ENCODE measurements around the gene TMEM151B. TPM values are rescaled to one million over a fixed set of nuclear protein-coding genes. Genes with fewer than 3 reads are reported as not detected.

TMEM151B gene
- total and polyA plus RNA-seq, 9 of the 15 experiments (the other 6 are each of a cell fraction or from before 2014, with no cell fraction given): not detected

DNA sequence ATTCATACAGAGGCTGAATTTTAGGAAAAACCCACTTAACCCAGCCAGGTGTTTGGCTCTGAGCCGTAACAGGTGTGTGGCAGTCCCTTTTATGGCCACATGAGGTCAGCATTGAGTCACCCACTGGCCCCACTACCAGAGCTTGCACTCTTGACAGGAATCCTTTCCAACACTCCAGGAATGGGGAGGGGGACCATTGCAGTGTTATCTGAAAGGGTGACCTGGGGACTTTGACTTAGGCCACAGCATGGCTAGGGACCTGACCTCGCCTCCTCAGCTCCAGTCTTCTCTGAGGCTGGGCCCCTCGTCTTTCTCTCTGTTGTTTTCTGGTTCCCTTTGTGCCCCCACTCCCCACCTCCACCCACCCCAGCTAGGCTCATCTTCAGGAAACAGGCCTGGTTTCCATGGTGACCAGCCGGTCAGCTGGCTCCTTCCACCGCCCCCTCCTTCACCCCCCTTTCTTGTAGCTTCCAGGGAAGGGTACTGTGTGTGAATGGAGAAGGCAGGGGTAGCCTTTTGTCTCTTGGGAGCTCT lies 2.1 kb upstream of the TMEM151B start (continued):
- no peak for TF ChIP-seq HOXB6 (CRISPR knock-in tag; IDR thresholded peaks at IDR 0.05; ENCODE audit: borderline replicate concordance)
- TF ChIP-seq BRD4 (IDR thresholded peaks at IDR 0.05): no peak
- 0 out of 2 replicates have a peak, but pooled peaks have one; percentile 8 for TF ChIP-seq JUN (IDR thresholded peaks at IDR 0.05; ENCODE audit: borderline replicate concordance, low read depth, low read length)
- TF ChIP-seq JUN (CRISPR knock-in tag; IDR thresholded peaks at IDR 0.05; ENCODE audit: borderline replicate concordance): no peak
- TF ChIP-seq NR4A1 (CRISPR knock-in tag; IDR thresholded peaks at IDR 0.05): no peak
- no peak for TF ChIP-seq NR4A1 (tag; IDR thresholded peaks at IDR 0.05)
- TF ChIP-seq NRF1 (conservative IDR thresholded peaks at IDR 0.05 in 1 of 2, IDR thresholded peaks at IDR 0.05 in 1 of 2): no peak
- TF ChIP-seq, protein P1, sequence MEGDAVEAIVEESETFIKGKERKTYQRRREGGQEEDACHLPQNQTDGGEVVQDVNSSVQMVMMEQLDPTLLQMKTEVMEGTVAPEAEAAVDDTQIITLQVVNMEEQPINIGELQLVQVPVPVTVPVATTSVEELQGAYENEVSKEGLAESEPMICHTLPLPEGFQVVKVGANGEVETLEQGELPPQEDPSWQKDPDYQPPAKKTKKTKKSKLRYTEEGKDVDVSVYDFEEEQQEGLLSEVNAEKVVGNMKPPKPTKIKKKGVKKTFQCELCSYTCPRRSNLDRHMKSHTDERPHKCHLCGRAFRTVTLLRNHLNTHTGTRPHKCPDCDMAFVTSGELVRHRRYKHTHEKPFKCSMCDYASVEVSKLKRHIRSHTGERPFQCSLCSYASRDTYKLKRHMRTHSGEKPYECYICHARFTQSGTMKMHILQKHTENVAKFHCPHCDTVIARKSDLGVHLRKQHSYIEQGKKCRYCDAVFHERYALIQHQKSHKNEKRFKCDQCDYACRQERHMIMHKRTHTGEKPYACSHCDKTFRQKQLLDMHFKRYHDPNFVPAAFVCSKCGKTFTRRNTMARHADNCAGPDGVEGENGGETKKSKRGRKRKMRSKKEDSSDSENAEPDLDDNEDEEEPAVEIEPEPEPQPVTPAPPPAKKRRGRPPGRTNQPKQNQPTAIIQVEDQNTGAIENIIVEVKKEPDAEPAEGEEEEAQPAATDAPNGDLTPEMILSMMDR (IDR thresholded peaks at IDR 0.05 in 2 of 3, conservative IDR thresholded peaks at IDR 0.05 in 1 of 3; ENCODE audit: insufficient read depth in 2 of 3, low read depth in 1 of 3, low read length in 3 of 3): peak; percentile 94 to 99 (median 97)
- TF ChIP-seq, protein P2, sequence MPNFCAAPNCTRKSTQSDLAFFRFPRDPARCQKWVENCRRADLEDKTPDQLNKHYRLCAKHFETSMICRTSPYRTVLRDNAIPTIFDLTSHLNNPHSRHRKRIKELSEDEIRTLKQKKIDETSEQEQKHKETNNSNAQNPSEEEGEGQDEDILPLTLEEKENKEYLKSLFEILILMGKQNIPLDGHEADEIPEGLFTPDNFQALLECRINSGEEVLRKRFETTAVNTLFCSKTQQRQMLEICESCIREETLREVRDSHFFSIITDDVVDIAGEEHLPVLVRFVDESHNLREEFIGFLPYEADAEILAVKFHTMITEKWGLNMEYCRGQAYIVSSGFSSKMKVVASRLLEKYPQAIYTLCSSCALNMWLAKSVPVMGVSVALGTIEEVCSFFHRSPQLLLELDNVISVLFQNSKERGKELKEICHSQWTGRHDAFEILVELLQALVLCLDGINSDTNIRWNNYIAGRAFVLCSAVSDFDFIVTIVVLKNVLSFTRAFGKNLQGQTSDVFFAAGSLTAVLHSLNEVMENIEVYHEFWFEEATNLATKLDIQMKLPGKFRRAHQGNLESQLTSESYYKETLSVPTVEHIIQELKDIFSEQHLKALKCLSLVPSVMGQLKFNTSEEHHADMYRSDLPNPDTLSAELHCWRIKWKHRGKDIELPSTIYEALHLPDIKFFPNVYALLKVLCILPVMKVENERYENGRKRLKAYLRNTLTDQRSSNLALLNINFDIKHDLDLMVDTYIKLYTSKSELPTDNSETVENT (CRISPR knock-in tag; IDR thresholded peaks at IDR 0.05): no peak
- TF ChIP-seq C11orf30 (IDR thresholded peaks at IDR 0.05; ENCODE audit: low read depth): no peak
- TF ChIP-seq SREBF2 (CRISPR knock-in tag; IDR thresholded peaks at IDR 0.05): no peak
- TF ChIP-seq STAG1 (CRISPR knock-in tag; IDR thresholded peaks at IDR 0.05; ENCODE audit: borderline replicate concordance): peak; percentile 72; the same call in 1 of the 2 replicates
- no peak for TF ChIP-seq MCM5 (IDR thresholded peaks at IDR 0.05; ENCODE audit: low read depth)
- no peak for TF ChIP-seq ARHGAP35 (IDR thresholded peaks at IDR 0.05; ENCODE audit: partially characterized antibody)
- TF ChIP-seq ZNF324 (CRISPR knock-in tag; IDR thresholded peaks at IDR 0.05): no peak
- TF ChIP-seq, protein P3, sequence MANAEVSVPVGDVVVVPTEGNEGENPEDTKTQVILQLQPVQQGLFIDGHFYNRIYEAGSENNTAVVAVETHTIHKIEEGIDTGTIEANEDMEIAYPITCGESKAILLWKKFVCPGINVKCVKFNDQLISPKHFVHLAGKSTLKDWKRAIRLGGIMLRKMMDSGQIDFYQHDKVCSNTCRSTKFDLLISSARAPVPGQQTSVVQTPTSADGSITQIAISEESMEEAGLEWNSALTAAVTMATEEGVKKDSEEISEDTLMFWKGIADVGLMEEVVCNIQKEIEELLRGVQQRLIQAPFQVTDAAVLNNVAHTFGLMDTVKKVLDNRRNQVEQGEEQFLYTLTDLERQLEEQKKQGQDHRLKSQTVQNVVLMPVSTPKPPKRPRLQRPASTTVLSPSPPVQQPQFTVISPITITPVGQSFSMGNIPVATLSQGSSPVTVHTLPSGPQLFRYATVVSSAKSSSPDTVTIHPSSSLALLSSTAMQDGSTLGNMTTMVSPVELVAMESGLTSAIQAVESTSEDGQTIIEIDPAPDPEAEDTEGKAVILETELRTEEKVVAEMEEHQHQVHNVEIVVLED (CRISPR knock-in tag; IDR thresholded peaks at IDR 0.05): no peak
- 0 out of 4 replicates have a peak, but pooled peaks of 1 of the 2 experiments have one; percentile 36 for TF ChIP-seq RCOR1 (IDR thresholded peaks at IDR 0.05; ENCODE audit: borderline replicate concordance in 1 of 2, low read depth in 2 of 2, low read length in 2 of 2)
- no peak for TF ChIP-seq ZC3H11A (IDR thresholded peaks at IDR 0.05; ENCODE audit: low read depth, low read length)
- no peak for TF ChIP-seq HLTF (IDR thresholded peaks at IDR 0.05)
- no peak for TF ChIP-seq MIER1 (IDR thresholded peaks at IDR 0.05; ENCODE audit: low read depth)
- TF ChIP-seq SRSF3 (IDR thresholded peaks at IDR 0.05; ENCODE audit: insufficient read depth, low read length): no peak
- TF ChIP-seq RBM22 (IDR thresholded peaks at IDR 0.05; ENCODE audit: low read depth, low read length, poor library complexity, severe bottlenecking): no peak
- TF ChIP-seq TBL1XR1 (IDR thresholded peaks at IDR 0.05; ENCODE audit: low read length in 2 of 2): peak in 1 of 2 experiments; percentile 35; a peak in 1 of 4 replicates
- peak; percentile 90 for TF ChIP-seq SMC3 (conservative IDR thresholded peaks at IDR 0.05; ENCODE audit: insufficient read depth, low read depth, low read length)
- TF ChIP-seq HDAC8 (tag; IDR thresholded peaks at IDR 0.05): no peak

Data from K562 (cell line).